K562 (cell line): ENCODE measurements around the gene UBE2I. TPM values are rescaled to one million over a fixed set of nuclear protein-coding genes. Genes with fewer than 3 reads are reported as not detected.

Experiments
- CREB3 ChIP-seq: fragments of 450-650 bp; conservative IDR thresholded peaks from 2 replicates; pipeline ENCODE4 v1.6.1; 2016; ENCODE audit warnings: missing genetic modification characterization, low read depth, mild to moderate bottlenecking, missing compliant biosample characterization, moderate library complexity
- E2F1 ChIP-seq: sonication (generic); formaldehyde crosslinking; IDR thresholded peaks from 2 replicates; pipeline ENCODE4 v1.8.1; 2023; ENCODE audit warnings: mild to moderate bottlenecking, missing genetic modification reagents, moderate library complexity
- FOXK2 ChIP-seq, 2 experiments: fragments of 450-650 bp; IDR thresholded peaks in 1 of 2; conservative IDR thresholded peaks in 1 of 2; 2 replicates each; pipeline ENCODE4 v1.6.1; 2016; ENCODE audit warnings: low read depth in 2 of 2, mild to moderate bottlenecking in 1 of 2
- GATAD2A ChIP-seq: fragments of 450-650 bp; IDR thresholded peaks from 2 replicates; pipeline ENCODE4 v1.6.1; 2017
- MTA1 ChIP-seq: fragments of 450-650 bp; IDR thresholded peaks from 2 replicates; pipeline ENCODE4 v1.6.1; 2017; ENCODE audit warnings: borderline replicate concordance
- MTA2 ChIP-seq: fragments of 450-650 bp; IDR thresholded peaks from 2 replicates; pipeline ENCODE4 v1.6.1; 2016; ENCODE audit warnings: low read depth
- NR4A1 ChIP-seq, 2 experiments: fragments of 250-450 bp in 1 of 2; fragments of 450-650 bp in 1 of 2; sonication (Bioruptor Pico) in 1 of 2; IDR thresholded peaks; 2 replicates each; pipeline versions ENCODE4 v1.4.0 to v1.6.1; 2016 to 2020; ENCODE audit warnings: mild to moderate bottlenecking in 2 of 2, missing compliant biosample characterization in 1 of 2, missing genetic modification characterization in 1 of 2, moderate library complexity in 1 of 2
- TEAD1 ChIP-seq, 2 experiments: fragments of 450-650 bp in 1 of 2; sonication (generic) in 1 of 2; formaldehyde crosslinking; IDR thresholded peaks; 2 replicates each; pipeline versions ENCODE4 v1.4.0 to v1.8.0; 2020 to 2022; ENCODE audit warnings: mild to moderate bottlenecking in 2 of 2, missing genetic modification reagents in 1 of 2
- TRIM24 ChIP-seq, 2 experiments: fragments of 450-650 bp; IDR thresholded peaks; 2 replicates each; pipeline ENCODE4 v1.6.1; 2016
- ZNF318 ChIP-seq, 2 experiments: fragments of 450-650 bp; IDR thresholded peaks; 2 replicates each; pipeline ENCODE4 v1.6.1; 2016; ENCODE audit warnings: mild to moderate bottlenecking in 2 of 2, borderline replicate concordance in 1 of 2, low read depth in 1 of 2, moderate library complexity in 1 of 2
- ZNF395 ChIP-seq: fragments of 200-800 bp; sonication (Bioruptor generic); IDR thresholded peaks from 2 replicates; pipeline ENCODE4 v1.6.1; 2017; ENCODE audit warnings: missing genetic modification characterization, missing compliant biosample characterization
- ZNF830 ChIP-seq: fragments of 250-450 bp; sonication (Bioruptor Pico); IDR thresholded peaks from 2 replicates; pipeline ENCODE4 v1.5.0; 2021; ENCODE audit warnings: mild to moderate bottlenecking
- ZSCAN29 ChIP-seq: fragments of 450-650 bp; IDR thresholded peaks from 2 replicates; pipeline ENCODE4 v1.6.1; 2017
- polyA plus RNA-seq, 8 experiments: library from polyadenylated mRNA; depleted of rRNA in 4 of 8; stranded (reverse) in 5 of 8; unstranded in 3 of 8; fragments of >200 nt; fragmentation: Nextera tagmentation in 2 of 8; fragmentation: Illumina TruSeq in 1 of 8; extraction: Ambion mirVana in 2 of 8; extraction: Trizol in 1 of 8; gene quantifications; 2 replicates each; pipeline versions ENCODE4 v1.2.1 to v1.2.3, GENCODE V29; 2011 to 2014; ENCODE audit warnings: inconsistent platforms in 1 of 8, missing spikeins in 1 of 8
- total RNA-seq, 7 experiments: library from RNA; depleted of rRNA in 6 of 7; stranded (reverse); fragments of >200 nt in 6 of 7; fragmentation: Illumina TruSeq in 2 of 7; extraction: Trizol in 2 of 7; gene quantifications; 2 replicates each; pipeline versions ENCODE4 v1.2.1 to v1.2.3, GENCODE V29; 2011 to 2021; ENCODE audit warnings: low replicate concordance in 1 of 7

UBE2I gene
- total and polyA plus RNA-seq, 9 of the 15 experiments (the other 6 are each of a cell fraction or from before 2014, with no cell fraction given) = 36.6 to 254 (median 104) TPM

- TF ChIP-seq CREB3 (tag) (0 out of 2 replicates have a peak, but pooled peaks have one; percentile 55), FOXK2 (conservative IDR thresholded peaks at IDR 0.05 in 1 of 2, IDR thresholded peaks at IDR 0.05 in 1 of 2; ENCODE audit: low read depth in 2 of 2) (peak; percentile 93 to 98), ZSCAN29 (no peak), MTA1 (peak; percentile 91), TRIM24 (IDR thresholded peaks at IDR 0.05) (peak; percentile 53 to 89; a peak in 3 of 4 replicates), MTA2 (peak; percentile 39; the same call in 1 of the 2 replicates), TEAD1 (CRISPR knock-in tag; IDR thresholded peaks at IDR 0.05) (0 out of 4 replicates have a peak, but pooled peaks of 1 of the 2 experiments have one; percentile 28), ZNF830 (CRISPR knock-in tag) (0 out of 2 replicates have a peak, but pooled peaks have one; percentile 28), ZNF395 (peak; percentile 91), ZNF318 (IDR thresholded peaks at IDR 0.05; ENCODE audit: borderline replicate concordance in 1 of 2, low read depth in 1 of 2) (peak in 1 of 2 experiments; percentile 98; a peak in 2 of 4 replicates), GATAD2A (peak; percentile 93), E2F1 (CRISPR knock-in tag) (no peak), NR4A1 (CRISPR knock-in tag; IDR thresholded peaks at IDR 0.05) (no peak), NR4A1 (tag; IDR thresholded peaks at IDR 0.05) (0 out of 2 replicates have a peak, but pooled peaks have one; percentile 7)
Observed at GRCh38 chr16:1297018-1297696, 12.3 kb upstream of the UBE2I start (continued).
